Fibroblast of skin of abdomen (primary cell): ENCODE data around the gene FAM120A.
"Not testable (repeated sequence)": the region's sequence is repeated elsewhere in the genome, so short reads cannot be mapped to it uniquely, and the experiment has no call there.

Experiments used
- DNase-seq: peaks from one replicate; pipeline ENCODE4 v3.0.0-alpha.2; 2013

The FAM120A gene

DNA sequence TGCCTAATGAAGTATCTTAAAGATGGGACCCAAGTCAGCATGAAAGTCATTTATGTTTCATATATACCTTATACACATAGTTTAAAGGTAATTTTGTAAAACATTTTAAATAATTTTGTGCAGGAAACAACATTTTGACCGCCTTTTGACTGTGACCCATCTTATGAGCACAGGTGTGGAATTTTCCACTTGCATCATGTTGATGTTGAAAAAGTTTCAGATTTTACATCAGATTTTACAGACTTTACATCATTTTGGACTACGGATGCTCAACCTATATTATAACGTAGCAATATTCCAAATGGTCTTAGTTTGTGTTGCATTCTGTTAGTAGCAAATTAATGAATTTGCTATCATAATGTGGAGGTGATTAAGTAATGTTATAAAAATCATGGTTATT lies 23.6 kb downstream of the FAM120A start:
- no peak for DNase-seq

DNA sequence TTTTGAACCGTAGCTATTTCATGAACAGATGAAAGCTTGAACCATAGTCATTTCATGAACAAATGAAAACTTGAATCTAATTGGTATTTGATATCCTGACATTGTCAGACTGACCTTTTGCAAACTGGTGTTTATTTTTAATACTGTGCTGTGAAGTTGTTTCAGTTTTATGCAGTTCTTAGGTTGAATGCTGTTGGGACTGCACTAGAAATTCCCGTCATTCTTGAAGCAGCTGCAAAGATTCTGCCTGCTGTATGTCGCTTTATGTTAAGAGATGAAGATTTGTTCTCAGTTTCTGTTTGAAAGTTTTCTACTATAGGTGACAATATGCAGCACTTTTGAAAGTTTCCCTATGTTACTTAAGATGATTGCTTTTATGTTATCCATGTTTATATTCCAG lies 24.4 kb downstream of the FAM120A start:
- DNase-seq = no peak

DNA sequence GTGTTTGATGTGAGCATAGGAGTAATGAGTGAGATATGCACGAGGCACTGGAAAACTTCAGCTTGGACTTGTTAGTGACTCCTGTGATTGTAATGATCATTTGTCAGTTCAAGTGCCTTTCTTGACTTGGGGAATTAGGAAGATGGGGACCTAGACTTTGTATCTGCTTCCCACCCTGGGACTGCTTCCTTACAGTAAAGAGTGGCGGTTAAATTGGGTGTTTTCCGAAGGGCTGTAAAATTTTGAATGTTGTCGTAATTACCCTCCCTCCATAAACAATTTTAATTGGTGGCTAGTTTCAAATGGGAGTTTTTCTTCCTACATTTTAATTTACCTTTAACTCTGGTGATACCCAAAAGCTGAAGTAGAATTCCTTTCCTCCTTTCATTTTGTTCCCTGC lies 25.4 kb downstream of the FAM120A start:
- no peak for DNase-seq

DNA sequence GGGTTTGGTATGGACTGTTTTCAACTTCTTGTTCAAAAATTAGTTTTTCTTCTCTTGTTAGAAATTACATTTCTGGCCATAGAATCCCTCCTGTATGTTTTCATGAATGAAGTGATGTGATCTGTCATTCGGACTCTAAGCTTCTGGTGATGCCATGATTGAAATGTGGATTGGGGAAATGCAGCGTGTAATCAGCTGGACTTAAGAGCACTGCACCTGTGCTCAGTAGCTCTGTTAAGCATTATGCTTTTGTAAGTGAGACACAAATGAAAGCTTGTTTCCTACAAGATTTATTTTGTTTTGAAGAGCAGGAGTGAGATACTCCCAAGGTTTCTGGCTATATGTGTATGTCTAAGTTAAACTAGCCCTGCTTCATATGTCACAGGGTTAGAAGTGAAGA lies 25.9 kb downstream of the FAM120A start:
- DNase-seq = no peak

DNA sequence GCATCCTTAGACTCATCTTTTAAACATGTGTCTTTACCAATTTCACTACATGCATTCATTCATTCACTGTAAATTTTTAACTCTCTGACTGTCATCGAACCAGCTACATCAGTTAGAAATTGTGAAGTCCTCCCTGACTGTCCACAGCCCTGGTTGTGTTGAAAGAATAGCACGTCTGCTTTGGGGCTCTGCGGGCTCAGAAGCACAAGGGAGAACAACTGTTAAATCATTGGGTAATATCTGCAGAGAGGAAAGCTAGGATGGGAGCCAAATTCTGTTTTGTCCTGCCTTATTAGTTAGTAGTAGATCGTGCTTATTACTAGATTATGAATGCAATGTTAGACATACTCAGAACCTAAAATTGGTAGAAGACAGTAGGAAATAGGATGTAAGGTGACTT lies 28.2 kb downstream of the FAM120A start:
- DNase-seq = peak; percentile 34

DNA sequence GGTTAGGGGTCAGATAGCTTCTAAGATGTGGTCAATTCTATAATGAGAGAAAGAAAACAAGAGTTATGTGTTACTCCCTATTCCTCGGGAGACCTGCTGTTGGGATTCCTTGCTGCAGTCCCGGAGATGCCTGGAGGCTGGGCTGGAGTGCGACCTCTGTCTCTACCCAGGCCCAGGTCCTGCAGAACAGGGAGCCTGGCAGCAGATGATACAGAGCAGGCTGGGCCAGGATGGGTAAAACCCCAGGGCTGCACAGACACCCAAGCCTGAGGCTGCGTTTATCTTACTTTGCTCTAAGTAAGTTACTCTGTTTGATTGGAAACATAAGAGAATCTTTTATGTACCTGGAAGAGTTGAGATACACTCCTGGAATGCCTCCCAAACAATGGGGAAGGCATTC lies 28.8 kb downstream of the FAM120A start:
- no peak for DNase-seq

DNA sequence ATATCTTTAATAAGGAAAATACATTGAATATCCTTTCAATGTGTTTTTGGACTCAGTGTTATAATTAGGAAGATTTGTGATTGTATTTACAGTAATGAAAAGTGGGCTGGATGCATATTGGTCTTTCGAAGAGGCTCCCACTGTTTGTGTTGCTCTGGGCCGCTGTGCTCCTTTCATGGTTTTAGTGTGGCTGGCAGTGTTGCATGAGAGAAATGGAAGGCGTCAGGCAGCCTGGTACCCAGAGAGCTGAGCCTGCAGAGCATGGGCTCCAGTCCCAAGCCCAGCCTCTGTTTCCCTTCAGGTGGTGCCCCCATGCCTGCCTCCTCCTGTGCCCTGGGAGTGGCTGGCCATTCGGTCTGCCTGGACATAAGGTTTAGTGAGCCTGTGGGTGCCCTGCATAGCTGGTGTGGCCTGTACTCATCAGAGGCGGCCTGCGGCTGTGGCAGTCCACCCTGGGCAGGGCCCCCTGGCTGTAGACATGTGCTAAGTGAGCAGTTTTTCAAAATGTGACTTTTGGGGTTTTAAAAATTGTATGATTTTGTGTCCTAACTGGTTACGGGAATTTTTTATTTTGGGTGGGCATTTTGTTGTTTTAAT lies 29.3 kb downstream of the FAM120A start:
- DNase-seq = no peak

DNA sequence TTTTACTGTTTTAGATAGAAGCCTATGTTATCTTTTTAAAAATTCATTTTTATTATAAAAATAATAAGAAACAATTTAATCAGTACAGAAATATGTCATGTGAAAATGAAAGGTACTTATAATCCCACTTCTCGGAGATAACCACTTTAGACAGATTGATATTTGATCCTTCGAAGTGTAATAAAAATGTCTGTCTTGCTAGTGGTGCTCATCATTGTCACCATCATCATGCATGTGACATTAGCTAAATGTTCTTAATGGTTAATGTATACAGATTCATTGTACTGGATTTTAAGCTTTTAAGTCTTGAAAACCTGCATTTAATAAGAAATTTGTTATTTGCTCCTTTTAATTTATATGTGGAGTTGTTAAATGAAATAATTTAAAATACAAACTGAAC lies 32.0 kb downstream of the FAM120A start:
- DNase-seq = no peak

DNA sequence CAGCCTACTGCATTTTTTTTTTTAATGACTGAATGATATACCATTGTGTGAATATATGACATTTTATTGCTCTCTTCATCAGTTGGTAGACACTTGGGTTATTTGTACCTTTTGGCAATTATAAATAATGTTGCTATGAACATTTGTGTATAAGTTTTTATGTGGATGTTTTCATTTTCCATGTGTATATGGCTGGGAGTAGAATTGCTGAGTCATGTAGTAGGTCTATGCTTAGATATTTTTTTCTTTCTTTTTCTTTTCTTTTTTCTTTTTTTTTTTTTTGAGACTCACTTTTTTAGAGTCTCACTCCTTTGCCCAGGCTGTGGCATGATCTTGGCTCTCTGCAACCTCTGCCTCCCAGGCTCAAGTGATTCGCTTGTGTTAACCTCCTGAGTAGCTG lies 34.8 kb downstream of the FAM120A start:
- no peak for DNase-seq

DNA sequence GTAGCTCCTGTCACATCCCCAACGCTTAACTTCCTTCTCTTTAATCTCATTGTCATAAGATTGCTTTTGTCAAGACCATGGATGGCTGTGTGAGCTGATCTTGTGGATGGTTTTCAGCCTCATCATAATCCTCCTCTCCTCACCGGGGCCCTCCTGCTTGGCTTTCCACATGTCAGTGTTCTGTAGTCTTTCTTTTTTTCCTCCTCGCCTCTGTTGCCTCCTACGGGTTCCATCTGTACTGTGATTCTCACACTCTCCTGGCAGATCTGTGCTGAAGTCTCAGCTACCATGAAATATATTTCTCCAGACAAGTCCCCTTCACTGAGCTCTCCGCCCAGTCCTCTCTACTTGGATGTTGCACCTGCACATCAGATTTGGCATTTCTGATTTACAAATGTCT lies 36.8 kb downstream of the FAM120A start:
- no peak for DNase-seq

DNA sequence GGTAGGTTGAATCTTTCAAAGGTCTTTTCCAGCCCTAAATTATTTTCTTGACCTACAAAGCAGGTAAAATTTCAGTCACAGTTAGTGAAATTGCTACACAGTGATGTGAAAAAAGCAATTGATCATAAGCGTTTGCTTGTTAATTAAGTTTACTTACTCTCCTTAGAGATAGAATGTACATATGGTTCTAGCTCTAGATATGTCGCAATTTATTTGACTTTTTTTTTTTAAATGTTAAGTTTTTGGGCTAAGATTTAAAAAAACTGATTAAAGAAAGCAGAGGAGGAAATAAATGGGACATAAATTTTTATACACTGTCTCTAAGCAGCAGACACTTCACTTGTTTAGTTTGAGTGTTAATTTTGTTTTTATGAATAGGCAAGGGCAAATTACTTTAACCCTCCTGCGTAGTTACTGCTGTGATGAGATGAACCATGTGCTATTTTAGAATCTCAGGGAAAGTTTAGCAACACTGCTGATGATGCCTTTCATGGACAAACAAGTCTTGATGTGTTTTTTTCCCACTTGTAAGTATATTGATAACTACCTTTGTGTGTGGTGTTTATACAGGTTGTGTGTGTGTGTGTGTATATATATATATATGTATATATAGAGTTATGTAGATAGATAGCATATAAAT lies 40.2 kb downstream of the FAM120A start:
- no peak for DNase-seq

DNA sequence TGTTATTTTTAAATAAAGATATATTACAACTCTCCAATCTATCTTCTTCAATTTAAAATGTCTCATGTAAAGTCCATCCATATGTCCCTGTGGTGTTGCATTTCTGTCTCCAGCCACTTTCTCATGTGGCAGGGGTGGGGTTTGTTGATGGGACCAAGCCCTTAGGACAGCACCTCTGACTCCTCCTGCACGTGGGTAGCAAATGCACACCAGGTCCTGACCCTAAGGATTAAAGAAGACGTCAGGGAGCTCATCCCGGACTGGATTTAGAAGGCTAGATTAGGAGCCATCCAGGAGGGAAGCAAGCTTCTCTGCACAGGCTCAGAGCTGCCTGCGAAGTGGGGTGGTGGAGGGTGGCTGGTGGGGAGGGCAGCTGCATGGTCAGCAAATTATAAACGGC lies 40.8 kb downstream of the FAM120A start:
- DNase-seq = no peak

DNA sequence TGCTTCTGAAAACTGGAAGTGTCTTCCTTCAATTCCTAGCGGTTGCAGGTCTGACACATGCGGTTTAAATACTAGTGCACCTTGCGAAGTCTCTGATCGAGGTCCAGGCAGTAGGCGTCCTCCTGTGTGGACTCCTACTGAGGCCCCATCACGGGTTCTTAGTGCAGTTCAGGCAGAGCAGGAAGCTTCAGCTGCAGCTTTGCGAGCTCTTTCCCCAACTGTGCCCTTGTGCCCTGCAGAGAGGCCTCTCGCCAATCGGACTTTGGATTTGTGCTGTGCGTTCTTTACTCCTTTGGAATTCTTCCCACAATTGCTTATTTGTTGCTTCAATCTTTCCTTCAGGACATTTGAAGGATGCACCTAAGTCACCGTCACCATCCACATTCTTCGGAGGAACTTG lies 42.5 kb downstream of the FAM120A start:
- no peak for DNase-seq

DNA sequence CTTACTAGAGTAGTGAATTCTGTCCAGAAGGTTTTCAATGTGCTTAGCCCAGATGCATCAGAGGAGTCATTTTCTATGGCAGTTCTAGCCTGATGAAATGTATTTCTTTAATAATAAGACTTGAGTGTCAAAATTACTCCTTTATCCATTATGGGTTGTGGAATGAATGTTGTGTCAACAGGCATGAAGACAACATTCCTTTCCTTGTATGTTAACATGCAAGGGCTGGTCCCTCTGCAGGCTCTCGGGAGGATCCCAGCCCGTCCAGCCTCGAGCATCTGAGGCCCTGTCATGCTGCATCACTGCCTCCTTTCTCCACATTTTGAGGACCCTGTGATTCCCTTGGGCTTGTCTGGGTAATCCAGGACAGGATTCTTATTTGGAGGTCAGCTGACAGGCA lies 44.8 kb downstream of the FAM120A start:
- peak; percentile 6 for DNase-seq

DNA sequence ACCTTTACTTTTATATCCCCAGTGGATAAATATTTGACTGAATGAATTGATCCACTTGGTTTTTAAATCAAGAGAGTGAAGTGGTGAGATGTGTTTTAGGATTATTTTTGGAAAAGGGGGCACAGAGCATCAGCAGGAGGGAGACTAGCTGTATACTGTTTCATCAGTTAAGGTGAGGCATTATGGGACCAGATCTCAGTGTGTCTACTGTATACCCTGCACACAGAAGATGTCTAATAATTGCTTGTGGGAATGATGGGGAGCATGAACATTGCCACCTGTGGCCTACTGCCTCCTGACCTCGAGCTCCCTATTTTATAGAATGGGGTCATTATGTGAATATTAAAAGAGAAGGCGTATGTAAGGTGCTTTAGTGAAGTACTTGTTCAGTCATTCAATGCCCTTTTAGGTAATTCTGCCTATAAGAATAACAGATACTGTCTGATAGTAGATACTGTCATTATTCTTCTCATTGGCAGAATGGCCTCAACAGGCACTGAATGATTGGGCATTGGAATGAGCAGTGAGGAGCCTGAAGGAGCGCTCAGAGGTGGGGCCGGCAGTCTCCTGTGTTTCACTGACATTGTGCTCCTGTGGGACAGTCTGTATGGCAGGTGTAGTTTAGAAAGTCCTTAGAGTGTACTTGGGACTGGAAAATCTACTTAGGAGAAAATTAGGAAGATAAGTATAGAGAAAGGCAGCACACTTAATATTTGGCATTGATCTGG lies 49.2 kb downstream of the FAM120A start:
- no peak for DNase-seq

DNA sequence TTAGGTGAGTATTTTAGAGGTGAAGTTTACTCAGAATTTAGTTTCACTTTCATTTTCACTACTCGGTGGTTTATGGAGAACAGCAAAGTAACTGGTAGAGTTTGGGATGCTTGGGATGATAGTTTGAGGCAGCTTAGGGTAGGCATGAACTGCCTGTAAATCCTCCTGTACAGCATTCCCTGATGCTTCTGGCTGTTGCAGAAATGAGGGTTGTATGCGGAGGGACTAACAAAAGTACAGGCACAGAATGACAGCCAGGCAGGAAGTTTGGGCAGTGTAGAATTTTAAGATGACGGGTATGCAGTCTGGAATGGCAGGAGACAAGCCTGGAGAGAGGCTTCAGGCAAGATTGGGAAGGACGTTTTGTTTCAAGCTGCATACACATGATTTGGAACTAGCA lies 49.9 kb downstream of the FAM120A start:
- DNase-seq = no peak

DNA sequence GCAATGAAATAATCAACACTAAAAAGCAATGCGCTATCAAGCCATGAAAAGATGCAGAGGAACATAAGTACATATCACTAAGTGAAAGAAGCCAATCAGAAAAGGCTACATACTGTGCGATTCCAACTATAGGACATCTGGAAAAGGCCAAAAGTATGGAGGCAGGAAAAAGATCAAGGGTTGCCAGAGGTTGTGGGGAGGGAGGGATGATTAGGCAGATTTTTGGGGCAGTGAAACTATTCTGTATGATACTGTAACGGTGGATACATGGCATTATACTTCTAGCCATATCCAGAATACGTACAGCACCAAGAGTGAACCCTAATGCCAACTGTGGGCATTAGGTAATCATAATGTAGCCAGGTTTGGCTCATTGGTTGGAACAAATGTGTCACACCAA lies 51.9 kb downstream of the FAM120A start:
- DNase-seq = no peak

DNA sequence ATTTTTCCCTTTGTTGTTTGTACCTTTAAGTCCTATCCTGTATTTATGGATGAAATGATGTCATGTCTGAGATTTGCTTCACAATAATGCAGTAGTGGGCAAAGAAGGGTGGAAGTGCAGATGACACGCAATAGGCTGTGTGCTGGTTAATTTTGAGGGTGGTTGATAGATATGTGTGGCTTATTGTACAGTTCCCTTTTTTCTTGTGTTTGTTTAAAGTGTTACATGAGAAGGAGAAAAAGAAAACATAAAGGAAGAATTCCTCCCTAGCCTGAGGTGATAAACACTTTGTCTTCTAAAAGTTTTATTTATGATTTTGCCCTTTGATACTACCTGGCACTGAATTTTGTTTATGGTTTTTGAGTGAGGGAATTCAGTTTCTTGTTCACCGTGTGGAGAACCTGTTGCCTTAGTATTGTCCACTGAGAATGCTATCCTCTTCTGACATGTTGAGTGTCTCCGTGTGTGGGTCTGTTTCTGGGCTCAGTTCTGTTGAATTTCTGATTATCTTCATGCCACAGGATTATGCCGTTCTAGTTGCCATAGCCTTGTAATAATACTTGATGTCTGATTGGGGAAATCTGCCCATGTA lies 54.2 kb downstream of the FAM120A start:
- DNase-seq = no peak

DNA sequence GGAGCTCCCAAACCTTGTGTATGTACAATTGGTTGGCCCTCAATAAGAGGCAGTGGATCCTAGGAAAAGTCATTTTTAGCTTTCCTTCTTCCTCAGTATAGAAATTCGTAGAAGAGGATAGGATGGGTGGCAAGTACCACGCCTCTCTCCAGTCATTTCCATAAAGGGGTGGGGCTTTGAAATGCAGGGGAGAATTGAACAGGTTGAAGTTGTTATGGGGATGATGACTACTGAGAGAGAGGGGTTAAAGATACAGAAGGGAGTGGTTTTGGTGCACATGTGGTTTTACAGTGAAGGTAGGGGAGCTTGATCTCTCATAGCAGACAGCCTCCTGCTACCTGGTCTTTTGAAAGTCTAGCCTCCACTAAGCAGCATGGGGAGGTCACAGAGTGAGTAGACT lies 56.3 kb downstream of the FAM120A start:
- no peak for DNase-seq

DNA sequence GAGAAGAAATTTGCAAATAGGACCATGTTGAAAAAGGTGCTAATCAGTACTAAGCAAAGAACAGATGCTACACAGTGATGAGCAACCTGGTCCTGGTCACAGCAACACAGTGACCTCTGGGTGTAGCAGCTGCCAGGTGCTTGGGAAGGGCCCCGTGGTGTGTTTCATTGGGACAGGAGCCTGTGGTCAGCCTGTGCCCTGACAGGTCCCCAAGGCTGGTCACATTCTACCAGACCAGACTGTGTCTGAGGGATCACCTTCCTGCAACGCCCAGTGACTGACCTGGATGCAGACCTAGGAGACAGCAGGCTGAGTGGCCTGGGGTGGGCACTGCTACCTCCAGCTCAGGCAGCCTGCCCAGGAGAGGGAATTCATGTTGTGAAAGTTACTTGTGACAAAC lies 56.7 kb downstream of the FAM120A start:
- DNase-seq = no peak

DNA sequence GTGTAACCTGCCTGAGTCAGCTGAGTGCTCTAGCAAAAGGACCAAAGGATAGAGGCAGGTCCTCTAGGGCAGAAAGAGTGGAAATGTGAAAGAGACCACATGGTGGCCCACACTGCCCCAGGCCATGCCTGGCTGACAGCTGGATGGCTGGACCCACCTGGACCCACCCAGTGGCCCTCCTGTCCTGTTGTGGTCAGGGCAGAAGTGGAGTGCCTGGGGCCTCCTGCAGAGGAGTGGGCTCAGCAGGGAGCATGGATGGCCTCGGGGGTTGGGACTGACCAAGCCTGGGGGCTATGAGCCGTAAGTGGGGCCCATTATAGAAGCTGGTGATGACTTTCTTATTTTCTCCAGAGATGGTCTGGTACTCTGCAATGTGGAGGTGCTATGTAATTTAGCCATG lies 57.6 kb downstream of the FAM120A start:
- no peak for DNase-seq

DNA sequence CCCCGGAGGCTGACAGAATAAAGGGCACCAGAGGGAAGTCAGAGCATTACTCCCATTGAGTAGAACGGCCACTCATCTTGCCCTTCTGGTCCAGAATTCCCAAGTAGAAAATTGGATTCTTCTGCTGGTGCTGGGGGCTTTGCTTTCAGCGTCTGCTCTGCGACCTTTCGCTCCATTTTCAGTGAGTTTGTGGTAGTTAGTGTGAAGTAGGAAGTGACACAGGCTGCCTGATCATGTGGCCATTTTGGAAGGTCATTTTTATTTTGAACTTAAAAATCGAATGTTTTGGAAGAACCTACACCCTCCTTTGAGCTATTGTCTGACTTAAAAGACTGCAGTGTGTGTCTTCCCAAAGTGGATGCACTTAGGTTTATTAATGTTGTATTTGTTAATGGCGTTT lies 58.6 kb downstream of the FAM120A start:
- DNase-seq = no peak

DNA sequence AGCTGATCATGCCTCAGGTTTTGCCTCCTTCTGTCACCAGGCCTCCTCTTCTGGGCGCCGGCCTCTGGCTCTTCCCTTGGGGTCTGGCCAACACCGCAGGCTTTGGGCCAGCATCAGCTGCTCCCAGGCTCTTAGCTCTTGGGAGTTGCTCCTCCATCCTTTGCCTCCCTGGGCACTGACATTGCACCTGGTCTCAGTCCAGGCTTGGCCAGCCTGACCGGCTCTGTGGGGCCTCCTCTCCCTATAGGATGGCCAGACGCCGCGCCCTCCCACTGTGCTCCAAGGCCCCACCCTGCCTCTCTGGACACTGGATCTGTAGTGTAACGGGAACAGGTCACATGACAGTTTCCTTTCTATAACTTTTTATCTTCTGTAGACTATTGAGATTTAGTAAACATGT lies 59.7 kb downstream of the FAM120A start:
- not testable (repeated sequence) for DNase-seq
